Sigmoid colon (tissue), 4 donors: ENCODE results near the gene SMAP2.

ENCODE experiments used
- CTCF ChIP-seq, 4 experiments: fragments of 450-650 bp in 3 of 4; fragments of 200-600 bp in 1 of 4; IDR thresholded peaks; one replicate each; pipeline ENCODE4 v1.5.1; 2016 to 2019; ENCODE audit warnings: antibody characterized with exemption in 4 of 4, mild to moderate bottlenecking in 3 of 4, moderate library complexity in 2 of 4
- EP300 ChIP-seq, 4 donors: sonication (generic); formaldehyde crosslinking; IDR thresholded peaks; one replicate each; pipeline ENCODE4 v1.6.1; 2017; ENCODE audit warnings: antibody characterized with exemption in 4 of 4
- POLR2A ChIP-seq, 2 donors: fragments of 450-650 bp; IDR thresholded peaks; one replicate each; pipeline ENCODE4 v1.6.1; 2016; ENCODE audit warnings: antibody characterized with exemption in 2 of 2, mild to moderate bottlenecking in 2 of 2, moderate library complexity in 2 of 2
- POLR2AphosphoS5 ChIP-seq, 4 donors: sonication (generic); formaldehyde crosslinking; IDR thresholded peaks; one replicate each; pipeline ENCODE4 v1.6.1; 2017; ENCODE audit warnings: antibody characterized with exemption in 4 of 4

GRCh38 chr1:40435471-40435870, 61.9 kb downstream of the SMAP2 start:
- no peak for TF ChIP-seq CTCF (IDR thresholded peaks at IDR 0.05)
- TF ChIP-seq EP300 (IDR thresholded peaks at IDR 0.05) = no peak
- no peak for TF ChIP-seq POLR2A (IDR thresholded peaks at IDR 0.05)
- TF ChIP-seq POLR2AphosphoS5 (IDR thresholded peaks at IDR 0.05) = no peak
